ENCODE measurements around the gene SOX18.

DNA sequence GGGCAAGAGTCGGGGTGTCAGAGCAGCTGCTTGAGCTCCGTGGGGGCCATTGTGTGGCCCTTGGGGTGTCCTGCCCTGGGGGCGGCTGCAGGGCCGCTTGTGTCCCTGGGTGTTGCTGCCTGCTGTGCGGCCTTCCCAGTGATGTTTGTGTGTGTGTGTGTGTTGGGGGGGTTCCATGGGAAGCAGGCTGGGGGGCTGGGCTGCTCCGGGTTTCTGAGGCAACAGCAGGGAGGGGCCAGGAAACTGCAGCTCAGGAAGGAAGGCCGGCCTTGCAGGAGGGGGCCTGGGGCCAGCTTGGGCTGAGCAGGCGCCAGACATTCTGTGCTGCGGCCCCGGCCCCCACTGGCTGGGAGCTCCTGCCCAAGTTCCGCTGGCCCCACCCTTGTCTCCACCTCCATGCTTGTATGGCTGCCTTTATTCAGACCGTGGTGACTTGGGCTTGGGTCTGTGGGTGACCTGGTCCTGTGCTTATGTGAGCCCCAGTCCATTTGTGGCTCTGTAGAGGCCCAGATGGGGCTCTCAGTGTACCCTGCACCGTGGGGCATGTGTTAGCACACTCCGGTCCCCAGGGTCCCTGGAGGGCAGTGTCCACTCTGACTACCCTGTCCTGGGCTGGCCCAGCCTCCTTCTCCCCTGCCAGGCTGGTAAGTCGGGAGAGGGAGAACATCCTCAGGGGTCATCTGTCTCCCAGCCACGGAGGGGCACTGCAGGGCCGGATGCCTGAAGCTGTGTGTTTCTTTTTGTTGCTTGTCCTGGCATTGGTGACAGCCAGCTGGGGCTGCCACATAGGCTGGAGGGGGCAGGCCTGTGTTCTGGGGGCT is 4.6 kb upstream of the SOX18 start:
- no peak for TF ChIP-seq POLR2AphosphoS5 (IDR thresholded peaks at IDR 0.05; ENCODE audit: low read depth, low read length)
- no peak for TF ChIP-seq TAF1 (IDR thresholded peaks at IDR 0.05; ENCODE audit: low read depth, low read length)
